HEK293 (cell line): ENCODE measurements around the gene S100A1.

Source experiments
- CTCF ChIA-PET: fragments of 350-600 bp; formaldehyde crosslinking; extraction: SDS; loops from one replicate; lab custom pipeline; 2021; ENCODE audit warnings: antibody characterized with exemption; lab: Yijun Ruan, JAX
- POLR2A ChIA-PET: fragments of 300-600 bp; formaldehyde crosslinking; extraction: SDS; loops from one replicate; lab custom pipeline; 2020; ENCODE audit warnings: antibody characterized with exemption, inconsistent platforms; lab: Yijun Ruan, JAX
- H3K27ac ChIP-seq: fragments of 200-500 bp; sonication (Bioruptor generic); 2 replicates; pipeline ENCODE4 v1.5.1; 2014; ENCODE audit warnings: low read depth, low read length, control low read depth, inconsistent platforms; ENCODE audit errors: extremely low read depth
- H3K36me3 ChIP-seq, 2 experiments: fragments of 200-500 bp in 1 of 2; sonication (Bioruptor generic) in 1 of 2; 1 replicate in 1 of 2; 2 replicates in 1 of 2; pipeline ENCODE4 v1.5.1; 2014 to 2017; ENCODE audit warnings: inconsistent platforms in 2 of 2, low read length in 2 of 2; ENCODE audit not compliant: control insufficient read depth in 2 of 2, insufficient read depth in 1 of 2
- H3K4me1 ChIP-seq: fragments of 200-500 bp; sonication (Bioruptor generic); 2 replicates; pipeline ENCODE4 v1.5.1; 2014; ENCODE audit warnings: mild to moderate bottlenecking, low read length, inconsistent platforms; ENCODE audit not compliant: control insufficient read depth, insufficient read depth
- H3K4me3 ChIP-seq: 2 replicates; pipeline ENCODE4 v1.5.1; 2011; ENCODE audit warnings: low read depth, mild to moderate bottlenecking, control low read depth, low read length, moderate library complexity
- H3K9me3 ChIP-seq: fragments of 200-500 bp; sonication (Bioruptor generic); 2 replicates; pipeline ENCODE4 v1.5.1; 2014; ENCODE audit warnings: low read depth, low read length, inconsistent platforms; ENCODE audit not compliant: control insufficient read depth, insufficient read depth
- EGR2 ChIP-seq: fragments of 450-650 bp; formaldehyde crosslinking; IDR thresholded peaks from 2 replicates; pipeline ENCODE4 v1.5.1; 2016; ENCODE audit warnings: low read depth, missing biosample characterization, missing genetic modification characterization
- KLF9 ChIP-seq: fragments of 450-650 bp; formaldehyde crosslinking; IDR thresholded peaks from 2 replicates; pipeline ENCODE4 v1.5.1; 2016; ENCODE audit warnings: missing biosample characterization, missing genetic modification characterization, low read depth
- MYNN ChIP-seq: fragments of 450-650 bp; formaldehyde crosslinking; IDR thresholded peaks from 2 replicates; pipeline ENCODE4 v1.5.1; 2016; ENCODE audit warnings: missing biosample characterization, missing genetic modification characterization, borderline replicate concordance
- MZF1 ChIP-seq: fragments of 450-650 bp; formaldehyde crosslinking; IDR thresholded peaks from 2 replicates; pipeline ENCODE4 v1.5.1; 2017; ENCODE audit warnings: missing biosample characterization, missing genetic modification characterization, borderline replicate concordance
- SP7 ChIP-seq: fragments of 450-650 bp; formaldehyde crosslinking; IDR thresholded peaks from 2 replicates; pipeline ENCODE4 v1.5.1; 2016; ENCODE audit warnings: missing biosample characterization, missing genetic modification characterization
- ZBTB1 ChIP-seq: fragments of 450-650 bp; formaldehyde crosslinking; IDR thresholded peaks from 2 replicates; pipeline ENCODE4 v1.5.1; 2016; ENCODE audit warnings: missing biosample characterization, missing genetic modification characterization
- ZNF112 ChIP-seq: fragments of 450-650 bp; formaldehyde crosslinking; IDR thresholded peaks from 2 replicates; pipeline ENCODE4 v1.5.0; 2017; ENCODE audit warnings: missing biosample characterization, missing genetic modification characterization
- ZNF138 ChIP-seq: fragments of 450-650 bp; formaldehyde crosslinking; IDR thresholded peaks from 2 replicates; pipeline ENCODE4 v1.5.1; 2016; ENCODE audit warnings: missing biosample characterization, missing genetic modification characterization, borderline replicate concordance
- ZNF211 ChIP-seq: fragments of 450-650 bp; formaldehyde crosslinking; IDR thresholded peaks from 2 replicates; pipeline ENCODE4 v1.5.1; 2016; ENCODE audit warnings: low read depth, missing biosample characterization, missing genetic modification characterization
- ZNF292 ChIP-seq: fragments of 450-650 bp; formaldehyde crosslinking; IDR thresholded peaks from 2 replicates; pipeline ENCODE4 v1.5.1; 2016; ENCODE audit warnings: low read depth, missing biosample characterization, missing genetic modification characterization, borderline replicate concordance
- ZNF544 ChIP-seq: fragments of 450-650 bp; formaldehyde crosslinking; IDR thresholded peaks from 2 replicates; pipeline ENCODE4 v1.5.0; 2017; ENCODE audit warnings: missing biosample characterization, missing genetic modification characterization
- ZNF626 ChIP-seq: fragments of 450-650 bp; sonication (Bioruptor Pico); formaldehyde crosslinking; IDR thresholded peaks from 2 replicates; pipeline ENCODE4 v1.5.1; 2018; ENCODE audit warnings: missing biosample characterization, missing genetic modification characterization, inconsistent platforms
- ZNF658 ChIP-seq: fragments of 450-650 bp; formaldehyde crosslinking; IDR thresholded peaks from 2 replicates; pipeline ENCODE4; 2016; ENCODE audit warnings: missing biosample characterization, missing genetic modification characterization
- TF ChIP-seq, protein P1 (sequence below): fragments of 450-650 bp; formaldehyde crosslinking; IDR thresholded peaks from 2 replicates; pipeline ENCODE4 v1.5.1; 2016; ENCODE audit warnings: missing biosample characterization, missing genetic modification characterization
- TF ChIP-seq, protein P2 (sequence below): fragments of 450-650 bp; formaldehyde crosslinking; IDR thresholded peaks from 2 replicates; pipeline ENCODE4 v1.5.1; 2016; ENCODE audit warnings: missing biosample characterization, missing genetic modification characterization, low read depth
- TF ChIP-seq, protein P3 (sequence below): fragments of 450-650 bp; formaldehyde crosslinking; IDR thresholded peaks from 2 replicates; pipeline ENCODE4 v1.5.1; 2016; ENCODE audit warnings: missing biosample characterization, missing genetic modification characterization, low read depth
- TF ChIP-seq, protein P4 (sequence below): fragments of 450-650 bp; formaldehyde crosslinking; IDR thresholded peaks from 2 replicates; pipeline ENCODE4 v1.5.1; 2016; ENCODE audit warnings: missing biosample characterization, missing genetic modification characterization
- TF ChIP-seq, protein P5 (sequence below): fragments of 450-650 bp; formaldehyde crosslinking; IDR thresholded peaks from 2 replicates; pipeline ENCODE4 v1.5.1; 2016; ENCODE audit warnings: missing biosample characterization, missing genetic modification characterization
- TF ChIP-seq, protein P6 (sequence below): fragments of 450-650 bp; formaldehyde crosslinking; IDR thresholded peaks from 2 replicates; pipeline ENCODE4; 2016; ENCODE audit warnings: missing biosample characterization, missing genetic modification characterization
- TF ChIP-seq, protein P7 (sequence below): fragments of 450-650 bp; formaldehyde crosslinking; IDR thresholded peaks from 2 replicates; pipeline ENCODE4 v1.5.1; 2016; ENCODE audit warnings: missing biosample characterization, missing genetic modification characterization
- TF ChIP-seq, protein P8 (sequence below): fragments of 450-650 bp; formaldehyde crosslinking; conservative IDR thresholded peaks from 2 replicates; pipeline ENCODE4 v1.5.1; 2016; ENCODE audit warnings: low read depth, missing biosample characterization, missing genetic modification characterization

The S100A1 gene

DNA sequence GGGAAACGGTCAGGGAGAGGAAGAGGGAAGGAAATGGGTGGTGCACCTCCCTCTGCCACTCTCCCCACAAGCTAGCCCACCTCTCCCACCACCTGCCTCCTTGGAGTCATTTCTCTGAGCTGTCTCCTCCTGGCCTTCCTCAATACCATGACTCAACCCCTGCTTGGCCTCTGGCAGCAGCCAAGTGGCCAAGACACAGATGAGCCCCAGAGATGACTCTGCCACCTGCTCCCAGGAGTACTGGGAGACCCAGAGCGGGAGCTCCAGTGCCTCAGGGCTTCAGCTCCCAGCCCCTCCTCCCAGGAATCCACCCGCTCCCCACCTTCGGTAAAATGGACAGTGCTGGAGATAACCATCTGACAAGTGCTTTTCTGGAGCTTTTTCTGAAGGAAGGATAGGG, 17.9 kb upstream of the S100A1 start:
- Histone ChIP-seq H3K9me3 (no peaks in the 10 kb centered on the region), H3K36me3 (no peaks in the 10 kb centered on the region), H3K4me1 (no peaks in the 10 kb centered on the region), H3K4me3 (no peak overlapping the region), H3K27ac (no peak overlapping the region)
- CTCF ChIA-PET, result interaction anchor here (1.2 to 1.3 kb wide), 2 partner anchors 12 to 17 kb away, joined by 3 read pairs; partner anchors contain the start of gene S100A13
- POLR2A ChIA-PET, result interaction anchor here (1.1 to 3.3 kb wide), 2 partner anchors 16 to 20 kb away, joined by 3 to 10 read pairs; partner anchors contain the start of gene S100A13
- TF ChIP-seq SP7 (tag by site-specific recombination) (no peak), ZNF626 (no peak), KLF9 (tag by site-specific recombination) (no peak), EGR2 (tag by site-specific recombination) (peak; percentile 4; the same call in 1 of the 2 replicates), ZNF544 (tag by site-specific recombination) (no peak), MZF1 (no peak), ZNF211 (tag by site-specific recombination) (no peak), ZNF138 (tag by site-specific recombination) (no peak), MYNN (tag by site-specific recombination) (no peak), ZBTB1 (tag by site-specific recombination) (no peak), ZNF112 (tag by site-specific recombination) (no peak), ZNF658 (no peak), ZNF292 (tag by site-specific recombination) (no peak)
- TF ChIP-seq, protein P1, sequence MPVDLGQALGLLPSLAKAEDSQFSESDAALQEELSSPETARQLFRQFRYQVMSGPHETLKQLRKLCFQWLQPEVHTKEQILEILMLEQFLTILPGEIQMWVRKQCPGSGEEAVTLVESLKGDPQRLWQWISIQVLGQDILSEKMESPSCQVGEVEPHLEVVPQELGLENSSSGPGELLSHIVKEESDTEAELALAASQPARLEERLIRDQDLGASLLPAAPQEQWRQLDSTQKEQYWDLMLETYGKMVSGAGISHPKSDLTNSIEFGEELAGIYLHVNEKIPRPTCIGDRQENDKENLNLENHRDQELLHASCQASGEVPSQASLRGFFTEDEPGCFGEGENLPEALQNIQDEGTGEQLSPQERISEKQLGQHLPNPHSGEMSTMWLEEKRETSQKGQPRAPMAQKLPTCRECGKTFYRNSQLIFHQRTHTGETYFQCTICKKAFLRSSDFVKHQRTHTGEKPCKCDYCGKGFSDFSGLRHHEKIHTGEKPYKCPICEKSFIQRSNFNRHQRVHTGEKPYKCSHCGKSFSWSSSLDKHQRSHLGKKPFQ, result no peak
- TF ChIP-seq, protein P2, sequence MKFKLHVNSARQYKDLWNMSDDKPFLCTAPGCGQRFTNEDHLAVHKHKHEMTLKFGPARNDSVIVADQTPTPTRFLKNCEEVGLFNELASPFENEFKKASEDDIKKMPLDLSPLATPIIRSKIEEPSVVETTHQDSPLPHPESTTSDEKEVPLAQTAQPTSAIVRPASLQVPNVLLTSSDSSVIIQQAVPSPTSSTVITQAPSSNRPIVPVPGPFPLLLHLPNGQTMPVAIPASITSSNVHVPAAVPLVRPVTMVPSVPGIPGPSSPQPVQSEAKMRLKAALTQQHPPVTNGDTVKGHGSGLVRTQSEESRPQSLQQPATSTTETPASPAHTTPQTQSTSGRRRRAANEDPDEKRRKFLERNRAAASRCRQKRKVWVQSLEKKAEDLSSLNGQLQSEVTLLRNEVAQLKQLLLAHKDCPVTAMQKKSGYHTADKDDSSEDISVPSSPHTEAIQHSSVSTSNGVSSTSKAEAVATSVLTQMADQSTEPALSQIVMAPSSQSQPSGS (tag by site-specific recombination), result no peak
- TF ChIP-seq, protein P3, sequence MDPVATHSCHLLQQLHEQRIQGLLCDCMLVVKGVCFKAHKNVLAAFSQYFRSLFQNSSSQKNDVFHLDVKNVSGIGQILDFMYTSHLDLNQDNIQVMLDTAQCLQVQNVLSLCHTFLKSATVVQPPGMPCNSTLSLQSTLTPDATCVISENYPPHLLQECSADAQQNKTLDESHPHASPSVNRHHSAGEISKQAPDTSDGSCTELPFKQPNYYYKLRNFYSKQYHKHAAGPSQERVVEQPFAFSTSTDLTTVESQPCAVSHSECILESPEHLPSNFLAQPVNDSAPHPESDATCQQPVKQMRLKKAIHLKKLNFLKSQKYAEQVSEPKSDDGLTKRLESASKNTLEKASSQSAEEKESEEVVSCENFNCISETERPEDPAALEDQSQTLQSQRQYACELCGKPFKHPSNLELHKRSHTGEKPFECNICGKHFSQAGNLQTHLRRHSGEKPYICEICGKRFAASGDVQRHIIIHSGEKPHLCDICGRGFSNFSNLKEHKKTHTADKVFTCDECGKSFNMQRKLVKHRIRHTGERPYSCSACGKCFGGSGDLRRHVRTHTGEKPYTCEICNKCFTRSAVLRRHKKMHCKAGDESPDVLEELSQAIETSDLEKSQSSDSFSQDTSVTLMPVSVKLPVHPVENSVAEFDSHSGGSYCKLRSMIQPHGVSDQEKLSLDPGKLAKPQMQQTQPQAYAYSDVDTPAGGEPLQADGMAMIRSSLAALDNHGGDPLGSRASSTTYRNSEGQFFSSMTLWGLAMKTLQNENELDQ (tag by site-specific recombination), result no peak
- TF ChIP-seq, protein P4, sequence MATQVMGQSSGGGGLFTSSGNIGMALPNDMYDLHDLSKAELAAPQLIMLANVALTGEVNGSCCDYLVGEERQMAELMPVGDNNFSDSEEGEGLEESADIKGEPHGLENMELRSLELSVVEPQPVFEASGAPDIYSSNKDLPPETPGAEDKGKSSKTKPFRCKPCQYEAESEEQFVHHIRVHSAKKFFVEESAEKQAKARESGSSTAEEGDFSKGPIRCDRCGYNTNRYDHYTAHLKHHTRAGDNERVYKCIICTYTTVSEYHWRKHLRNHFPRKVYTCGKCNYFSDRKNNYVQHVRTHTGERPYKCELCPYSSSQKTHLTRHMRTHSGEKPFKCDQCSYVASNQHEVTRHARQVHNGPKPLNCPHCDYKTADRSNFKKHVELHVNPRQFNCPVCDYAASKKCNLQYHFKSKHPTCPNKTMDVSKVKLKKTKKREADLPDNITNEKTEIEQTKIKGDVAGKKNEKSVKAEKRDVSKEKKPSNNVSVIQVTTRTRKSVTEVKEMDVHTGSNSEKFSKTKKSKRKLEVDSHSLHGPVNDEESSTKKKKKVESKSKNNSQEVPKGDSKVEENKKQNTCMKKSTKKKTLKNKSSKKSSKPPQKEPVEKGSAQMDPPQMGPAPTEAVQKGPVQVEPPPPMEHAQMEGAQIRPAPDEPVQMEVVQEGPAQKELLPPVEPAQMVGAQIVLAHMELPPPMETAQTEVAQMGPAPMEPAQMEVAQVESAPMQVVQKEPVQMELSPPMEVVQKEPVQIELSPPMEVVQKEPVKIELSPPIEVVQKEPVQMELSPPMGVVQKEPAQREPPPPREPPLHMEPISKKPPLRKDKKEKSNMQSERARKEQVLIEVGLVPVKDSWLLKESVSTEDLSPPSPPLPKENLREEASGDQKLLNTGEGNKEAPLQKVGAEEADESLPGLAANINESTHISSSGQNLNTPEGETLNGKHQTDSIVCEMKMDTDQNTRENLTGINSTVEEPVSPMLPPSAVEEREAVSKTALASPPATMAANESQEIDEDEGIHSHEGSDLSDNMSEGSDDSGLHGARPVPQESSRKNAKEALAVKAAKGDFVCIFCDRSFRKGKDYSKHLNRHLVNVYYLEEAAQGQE, result no peak
- TF ChIP-seq, protein P5, sequence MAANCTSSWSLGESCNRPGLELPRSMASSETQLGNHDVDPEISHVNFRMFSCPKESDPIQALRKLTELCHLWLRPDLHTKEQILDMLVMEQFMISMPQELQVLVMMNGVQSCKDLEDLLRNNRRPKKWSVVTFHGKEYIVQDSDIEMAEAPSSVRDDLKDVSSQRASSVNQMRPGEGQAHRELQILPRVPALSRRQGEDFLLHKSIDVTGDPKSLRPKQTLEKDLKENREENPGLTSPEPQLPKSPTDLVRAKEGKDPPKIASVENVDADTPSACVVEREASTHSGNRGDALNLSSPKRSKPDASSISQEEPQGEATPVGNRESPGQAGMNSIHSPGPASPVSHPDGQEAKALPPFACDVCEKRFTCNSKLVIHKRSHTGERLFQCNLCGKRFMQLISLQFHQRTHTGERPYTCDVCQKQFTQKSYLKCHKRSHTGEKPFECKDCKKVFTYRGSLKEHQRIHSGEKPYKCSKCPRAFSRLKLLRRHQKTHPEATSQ, result no peak
- TF ChIP-seq, protein P6, sequence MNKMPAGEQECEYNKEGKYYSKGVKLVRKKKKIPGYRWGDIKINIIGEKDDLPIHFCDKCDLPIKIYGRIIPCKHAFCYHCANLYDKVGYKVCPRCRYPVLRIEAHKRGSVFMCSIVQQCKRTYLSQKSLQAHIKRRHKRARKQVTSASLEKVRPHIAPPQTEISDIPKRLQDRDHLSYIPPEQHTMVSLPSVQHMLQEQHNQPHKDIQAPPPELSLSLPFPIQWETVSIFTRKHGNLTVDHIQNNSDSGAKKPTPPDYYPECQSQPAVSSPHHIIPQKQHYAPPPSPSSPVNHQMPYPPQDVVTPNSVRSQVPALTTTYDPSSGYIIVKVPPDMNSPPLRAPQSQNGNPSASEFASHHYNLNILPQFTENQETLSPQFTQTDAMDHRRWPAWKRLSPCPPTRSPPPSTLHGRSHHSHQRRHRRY (tag by site-specific recombination), result no peak
- TF ChIP-seq, protein P7, sequence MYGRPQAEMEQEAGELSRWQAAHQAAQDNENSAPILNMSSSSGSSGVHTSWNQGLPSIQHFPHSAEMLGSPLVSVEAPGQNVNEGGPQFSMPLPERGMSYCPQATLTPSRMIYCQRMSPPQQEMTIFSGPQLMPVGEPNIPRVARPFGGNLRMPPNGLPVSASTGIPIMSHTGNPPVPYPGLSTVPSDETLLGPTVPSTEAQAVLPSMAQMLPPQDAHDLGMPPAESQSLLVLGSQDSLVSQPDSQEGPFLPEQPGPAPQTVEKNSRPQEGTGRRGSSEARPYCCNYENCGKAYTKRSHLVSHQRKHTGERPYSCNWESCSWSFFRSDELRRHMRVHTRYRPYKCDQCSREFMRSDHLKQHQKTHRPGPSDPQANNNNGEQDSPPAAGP (tag by site-specific recombination), result peak; percentile 76; the same call in 1 of the 2 replicates
- TF ChIP-seq, protein P8, sequence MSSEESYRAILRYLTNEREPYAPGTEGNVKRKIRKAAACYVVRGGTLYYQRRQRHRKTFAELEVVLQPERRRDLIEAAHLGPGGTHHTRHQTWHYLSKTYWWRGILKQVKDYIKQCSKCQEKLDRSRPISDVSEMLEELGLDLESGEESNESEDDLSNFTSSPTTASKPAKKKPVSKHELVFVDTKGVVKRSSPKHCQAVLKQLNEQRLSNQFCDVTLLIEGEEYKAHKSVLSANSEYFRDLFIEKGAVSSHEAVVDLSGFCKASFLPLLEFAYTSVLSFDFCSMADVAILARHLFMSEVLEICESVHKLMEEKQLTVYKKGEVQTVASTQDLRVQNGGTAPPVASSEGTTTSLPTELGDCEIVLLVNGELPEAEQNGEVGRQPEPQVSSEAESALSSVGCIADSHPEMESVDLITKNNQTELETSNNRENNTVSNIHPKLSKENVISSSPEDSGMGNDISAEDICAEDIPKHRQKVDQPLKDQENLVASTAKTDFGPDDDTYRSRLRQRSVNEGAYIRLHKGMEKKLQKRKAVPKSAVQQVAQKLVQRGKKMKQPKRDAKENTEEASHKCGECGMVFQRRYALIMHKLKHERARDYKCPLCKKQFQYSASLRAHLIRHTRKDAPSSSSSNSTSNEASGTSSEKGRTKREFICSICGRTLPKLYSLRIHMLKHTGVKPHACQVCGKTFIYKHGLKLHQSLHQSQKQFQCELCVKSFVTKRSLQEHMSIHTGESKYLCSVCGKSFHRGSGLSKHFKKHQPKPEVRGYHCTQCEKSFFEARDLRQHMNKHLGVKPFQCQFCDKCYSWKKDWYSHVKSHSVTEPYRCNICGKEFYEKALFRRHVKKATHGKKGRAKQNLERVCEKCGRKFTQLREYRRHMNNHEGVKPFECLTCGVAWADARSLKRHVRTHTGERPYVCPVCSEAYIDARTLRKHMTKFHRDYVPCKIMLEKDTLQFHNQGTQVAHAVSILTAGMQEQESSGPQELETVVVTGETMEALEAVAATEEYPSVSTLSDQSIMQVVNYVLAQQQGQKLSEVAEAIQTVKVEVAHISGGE (tag by site-specific recombination), result peak; percentile 34; the same call in 1 of the 2 replicates
